Loucy (cell line): Measurements from ENCODE around the gene GRIP1.

ENCODE experiments used
- EZH2phosphoT487 ChIP-seq: fragments of 200-600 bp; IDR thresholded peaks from 2 replicates; pipeline ENCODE4 v1.6.1; 2018; ENCODE audit warnings: antibody characterized with exemption, mild to moderate bottlenecking, moderate library complexity, borderline replicate concordance
- TF ChIP-seq, protein P1 (sequence below): fragments of 200-600 bp; sonication (generic); conservative IDR thresholded peaks from 2 replicates; pipeline ENCODE4 v1.5.1; 2014; ENCODE audit warnings: mild to moderate bottlenecking, antibody characterized with exemption, low read length

- TF ChIP-seq, protein P1, sequence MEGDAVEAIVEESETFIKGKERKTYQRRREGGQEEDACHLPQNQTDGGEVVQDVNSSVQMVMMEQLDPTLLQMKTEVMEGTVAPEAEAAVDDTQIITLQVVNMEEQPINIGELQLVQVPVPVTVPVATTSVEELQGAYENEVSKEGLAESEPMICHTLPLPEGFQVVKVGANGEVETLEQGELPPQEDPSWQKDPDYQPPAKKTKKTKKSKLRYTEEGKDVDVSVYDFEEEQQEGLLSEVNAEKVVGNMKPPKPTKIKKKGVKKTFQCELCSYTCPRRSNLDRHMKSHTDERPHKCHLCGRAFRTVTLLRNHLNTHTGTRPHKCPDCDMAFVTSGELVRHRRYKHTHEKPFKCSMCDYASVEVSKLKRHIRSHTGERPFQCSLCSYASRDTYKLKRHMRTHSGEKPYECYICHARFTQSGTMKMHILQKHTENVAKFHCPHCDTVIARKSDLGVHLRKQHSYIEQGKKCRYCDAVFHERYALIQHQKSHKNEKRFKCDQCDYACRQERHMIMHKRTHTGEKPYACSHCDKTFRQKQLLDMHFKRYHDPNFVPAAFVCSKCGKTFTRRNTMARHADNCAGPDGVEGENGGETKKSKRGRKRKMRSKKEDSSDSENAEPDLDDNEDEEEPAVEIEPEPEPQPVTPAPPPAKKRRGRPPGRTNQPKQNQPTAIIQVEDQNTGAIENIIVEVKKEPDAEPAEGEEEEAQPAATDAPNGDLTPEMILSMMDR, result no peak
- TF ChIP-seq EZH2phosphoT487, result no peak
Measured at GRCh38 chr12:66538970-66539369, 139.9 kb downstream of the GRIP1 start.
